Suppressor macrophage treated with lipopolysaccharide for 4 hours (primary cell): ENCODE results near the gene KIAA0825.
"Not testable (repeated sequence)": the region's sequence is repeated elsewhere in the genome, so short reads cannot be mapped to it uniquely, and the experiment has no call there.

Experiments used
- DNase-seq: peaks from one replicate; pipeline ENCODE4 v3.0.0-alpha.2; 2020

KIAA0825 gene

GRCh38 chr5:94170158-94170557, 448.2 kb downstream of the KIAA0825 start:
- not testable (repeated sequence) for DNase-seq

- DNase-seq = no peak
These were observed 450.3 kb downstream of the KIAA0825 start for GRCh38 chr5:94168151-94168550.

DNA sequence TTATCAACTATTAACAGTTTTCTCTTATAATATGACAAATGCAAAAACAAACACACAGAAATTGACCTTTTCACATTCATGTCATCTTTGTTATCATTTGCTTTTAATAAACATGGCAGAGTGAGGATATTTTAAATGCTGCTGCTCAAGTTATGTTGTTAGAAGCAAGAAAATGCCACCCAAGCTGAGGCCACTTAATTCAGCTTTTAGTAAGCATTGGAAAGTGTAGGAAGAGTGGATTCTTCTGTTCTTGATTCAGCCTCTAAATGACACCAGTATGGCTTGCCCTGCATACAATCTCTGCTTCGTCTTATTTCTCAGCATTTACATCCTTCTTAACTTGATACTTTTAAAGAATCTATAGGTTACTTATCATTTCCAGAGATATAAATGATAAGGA, 456.6 kb downstream of the KIAA0825 start:
- no peak for DNase-seq

- no peak for DNase-seq
These were observed 459.3 kb downstream of the KIAA0825 start for GRCh38 chr5:94159144-94159543.

- no peak for DNase-seq
These were observed 460.5 kb downstream of the KIAA0825 start for GRCh38 chr5:94157704-94158539.

- no peak for DNase-seq
These were observed 463.7 kb downstream of the KIAA0825 start for GRCh38 chr5:94154672-94155071.

DNA sequence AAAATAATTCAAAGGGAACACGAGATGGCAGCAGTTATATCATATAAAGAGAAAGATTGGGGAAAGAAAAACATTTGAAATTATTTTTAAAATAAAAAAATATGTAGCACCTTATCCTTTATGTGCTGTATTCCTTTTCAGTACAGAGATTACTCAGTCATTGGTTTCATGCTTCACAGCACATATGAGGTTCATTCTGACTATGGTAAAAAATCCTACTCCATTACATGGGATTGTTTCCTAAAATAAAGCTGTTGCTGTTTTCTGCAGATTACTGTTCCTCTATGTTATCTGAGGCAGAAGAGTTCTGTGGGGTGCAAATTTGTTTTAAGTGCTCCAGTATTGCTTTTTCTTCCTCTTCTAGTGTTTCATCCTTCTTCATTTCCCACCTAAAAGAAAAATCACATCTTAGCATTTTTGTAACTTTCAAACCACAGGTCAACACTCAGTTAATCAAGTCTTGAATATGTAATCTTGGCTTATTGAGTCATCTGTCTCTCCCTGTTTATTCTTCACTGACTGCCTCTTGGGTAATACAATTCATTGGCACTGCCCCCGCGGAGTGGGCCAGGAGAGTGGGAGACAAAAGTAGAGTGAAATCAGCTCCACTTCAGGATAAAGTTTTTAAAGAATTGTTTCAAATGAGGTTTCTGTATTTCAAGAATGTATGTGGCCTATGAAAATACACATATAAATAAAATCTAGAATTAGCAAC, 464.5 kb downstream of the KIAA0825 start:
- no peak for DNase-seq

GRCh38 chr5:94143621-94144020, 474.8 kb downstream of the KIAA0825 start:
- not testable (repeated sequence) for DNase-seq

- no peak for DNase-seq
These were observed 478.1 kb downstream of the KIAA0825 start for GRCh38 chr5:94140300-94140699.

- DNase-seq = no peak
These were observed 488.3 kb downstream of the KIAA0825 start for GRCh38 chr5:94130077-94130476.

GRCh38 chr5:94125107-94125506, 493.3 kb downstream of the KIAA0825 start:
- no peak for DNase-seq

- not testable (repeated sequence) for DNase-seq
These were observed 502.1 kb downstream of the KIAA0825 start for GRCh38 chr5:94116317-94116716.

DNA sequence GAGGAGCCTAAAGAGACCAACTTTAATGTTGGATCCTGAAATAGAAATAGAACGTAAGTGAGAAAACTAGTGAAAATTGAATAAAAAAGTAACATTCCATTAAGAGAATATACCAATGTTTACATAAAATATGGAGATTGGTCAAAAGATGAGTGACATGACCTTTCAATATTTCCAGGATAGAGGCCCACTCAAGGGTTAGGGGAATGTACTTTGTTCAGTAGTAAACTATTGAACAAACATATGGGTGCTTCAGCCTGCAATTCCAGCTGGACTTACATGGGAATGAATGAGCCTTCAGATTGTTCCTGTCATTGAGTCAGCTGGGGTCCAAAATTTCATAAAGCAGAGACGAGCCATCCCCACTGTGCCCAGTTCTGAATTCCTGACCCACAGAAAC, 505.3 kb downstream of the KIAA0825 start:
- no peak for DNase-seq

DNA sequence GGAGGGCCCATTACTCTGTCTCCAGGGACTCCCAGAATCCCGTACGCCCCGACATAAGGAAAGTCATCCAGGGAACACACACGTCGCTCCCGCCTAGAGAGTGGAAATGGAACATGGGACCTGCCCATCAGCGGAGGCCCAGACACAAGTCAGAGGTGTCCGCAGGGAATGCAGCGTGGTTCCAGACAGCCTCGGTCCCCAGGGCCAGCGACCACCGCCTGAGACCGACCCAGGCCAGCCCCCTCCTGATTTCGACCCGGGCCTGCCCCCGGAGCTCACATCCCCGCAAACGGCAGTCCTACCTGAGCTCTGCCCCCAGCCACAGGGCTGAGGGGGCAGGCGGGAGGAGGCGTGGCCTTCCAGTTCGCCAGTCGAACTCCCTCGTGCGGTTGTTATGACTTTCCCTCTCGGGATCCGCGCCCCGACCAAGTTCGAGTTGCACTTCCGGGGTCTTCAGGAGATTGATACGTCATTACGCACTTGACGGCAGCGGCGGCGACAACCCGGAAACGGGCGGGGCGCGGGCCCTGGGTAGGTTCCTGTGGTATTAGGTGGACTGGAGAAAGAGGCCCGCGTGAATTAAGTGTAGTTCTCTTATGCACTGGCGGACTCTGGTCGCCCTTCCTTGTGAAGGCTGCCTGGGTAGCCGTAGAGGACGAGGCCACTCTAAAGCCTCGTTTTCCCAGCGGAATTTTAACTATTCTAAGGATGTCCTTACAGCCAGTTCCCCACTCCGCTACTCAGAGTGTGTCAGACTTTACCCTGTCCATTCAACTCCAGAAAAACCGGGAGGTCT, 507.0 kb downstream of the KIAA0825 start:
- DNase-seq = peak; percentile 97

GRCh38 chr5:94103514-94104245, 514.7 kb downstream of the KIAA0825 start:
- DNase-seq = no peak
